GM12874 (cell line): ENCODE results near the gene HHLA2.

Source experiments
- CTCF ChIP-seq: IDR thresholded peaks from 2 replicates; pipeline ENCODE4 v1.5.1; 2011; ENCODE audit warnings: low read depth, mild to moderate bottlenecking, control low read depth, low read length, moderate library complexity; ENCODE audit not compliant: insufficient read depth

HHLA2 gene

GRCh38 chr3:108324177-108324576 is 27.8 kb downstream of the HHLA2 start:
- TF ChIP-seq CTCF = no peak

- no peak for TF ChIP-seq CTCF
Observed at GRCh38 chr3:108327168-108327567, 30.8 kb downstream of the HHLA2 start.

DNA sequence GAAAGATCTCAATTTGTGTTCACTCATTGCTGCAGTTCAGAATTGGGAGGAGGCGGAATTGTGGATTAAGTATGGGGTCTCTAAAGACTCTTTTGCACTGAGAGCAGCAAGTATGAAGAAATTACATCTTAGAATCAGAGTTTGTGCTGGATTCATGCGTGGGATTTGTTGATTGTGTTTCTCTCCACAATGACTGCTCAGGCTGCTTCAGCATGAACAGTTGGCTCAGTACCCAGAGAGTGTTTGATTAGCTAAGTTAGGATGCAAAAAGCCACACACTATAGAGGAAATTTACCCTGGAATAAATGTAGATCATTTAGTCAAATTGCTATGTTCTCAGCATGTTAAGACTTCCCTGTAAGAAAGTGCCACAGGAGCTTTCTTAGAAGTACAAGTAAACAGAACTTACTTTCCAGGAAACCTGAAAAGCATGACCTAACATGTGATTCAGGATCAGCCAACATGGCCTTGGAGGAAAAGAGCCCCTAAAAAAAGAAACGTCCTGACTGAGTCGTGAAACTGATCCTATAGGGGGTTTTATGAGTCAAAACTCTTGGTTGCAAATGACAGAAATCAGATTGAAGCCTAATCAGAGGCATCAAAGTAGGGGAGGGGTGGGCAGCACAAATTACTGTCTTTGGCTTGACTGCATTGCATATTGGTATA is 32.6 kb downstream of the HHLA2 start:
- TF ChIP-seq CTCF = no peak

DNA sequence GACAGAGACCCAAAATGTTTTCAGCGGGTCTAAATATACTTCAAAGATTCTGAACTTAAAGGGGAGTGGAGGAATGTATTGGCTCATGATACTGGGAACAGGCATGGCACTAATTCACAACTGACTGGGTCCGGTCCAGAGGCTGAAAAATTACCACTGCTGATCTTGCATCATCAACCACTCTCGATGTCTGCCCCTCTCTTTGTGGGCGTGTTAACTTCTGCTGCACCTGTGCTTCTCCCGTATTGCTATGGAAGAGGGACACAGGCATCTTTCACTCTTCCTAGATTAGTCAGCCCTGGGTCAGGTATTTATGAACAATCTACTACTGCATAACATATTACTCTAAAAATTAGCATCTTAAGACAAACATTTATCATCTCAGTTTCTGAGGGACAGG is 33.2 kb downstream of the HHLA2 start:
- TF ChIP-seq CTCF = no peak

GRCh38 chr3:108329947-108330346 is 33.6 kb downstream of the HHLA2 start:
- no peak for TF ChIP-seq CTCF

DNA sequence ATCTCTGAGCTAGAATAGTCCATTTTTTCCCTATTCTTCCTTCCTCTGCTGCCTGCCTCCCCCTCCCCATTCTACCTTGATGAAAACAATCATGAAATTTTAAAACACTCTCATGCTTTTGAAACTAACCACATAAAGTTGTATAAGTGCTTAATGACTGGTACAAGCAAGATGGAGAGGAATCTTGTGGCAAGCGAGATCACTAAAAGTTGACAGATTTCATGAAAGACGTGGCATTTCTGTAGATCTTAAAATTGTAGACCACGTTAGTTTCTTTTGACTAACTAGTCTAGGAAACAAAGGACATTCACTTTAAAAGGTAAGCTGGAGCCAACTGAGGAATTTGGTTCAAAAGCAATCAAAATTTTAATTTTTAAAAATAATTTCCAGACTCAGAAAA is 35.4 kb downstream of the HHLA2 start:
- no peak for TF ChIP-seq CTCF

DNA sequence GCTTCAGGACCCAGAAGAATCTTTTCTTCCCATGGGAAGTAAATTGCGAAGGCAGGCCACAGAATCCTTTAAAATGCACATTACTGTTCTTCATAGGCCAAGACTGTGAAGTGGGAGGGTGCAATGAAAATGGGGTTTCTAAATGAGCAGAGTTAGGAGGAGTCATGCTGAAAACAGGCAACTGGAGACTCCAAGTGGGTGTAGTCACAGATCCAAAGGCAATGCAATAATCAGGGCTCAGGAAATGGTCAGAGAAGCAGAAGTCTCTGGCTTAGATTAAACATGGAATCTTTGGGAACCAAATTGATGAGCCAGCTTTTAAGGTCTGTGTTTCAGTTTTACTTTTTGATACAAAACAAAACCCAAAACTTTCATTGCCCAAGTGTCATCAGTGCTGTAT is 37.6 kb downstream of the HHLA2 start:
- TF ChIP-seq CTCF = no peak
